CD8-positive, alpha-beta memory T cell (primary cell): ENCODE data around the gene KRTAP12-4. TPM values are rescaled to one million over a fixed set of nuclear protein-coding genes. Genes with fewer than 3 reads are reported as not detected.

Experiments used
- CTCF ChIA-PET: fragments of 350-600 bp; sonication (Branson Sonifier 250); formaldehyde crosslinking; loops from one replicate; lab custom pipeline; 2021; ENCODE audit warnings: antibody characterized with exemption; lab: Charles Lee
- POLR2A ChIA-PET: fragments of 350-600 bp; sonication (Branson Sonifier 250); formaldehyde crosslinking; loops from one replicate; lab custom pipeline; 2021; ENCODE audit warnings: antibody characterized with exemption; lab: Charles Lee
- DNase-seq, 5 donors: peaks; one replicate each; pipeline versions ENCODE4 v3.0.0 to v3.0.0-alpha.2; 2020 to 2022; ENCODE audit warnings: mixed read lengths in 1 of 5
- H3K27ac ChIP-seq: one replicate; pipeline ENCODE4 v1.7.0; 2013; ENCODE audit warnings: low read depth, mild to moderate bottlenecking, low read length, moderate library complexity
- H3K27me3 ChIP-seq: 2 replicates; pipeline ENCODE4 v1.7.0; 2013; ENCODE audit warnings: low read length, mild to moderate bottlenecking; ENCODE audit not compliant: insufficient read depth, poor library complexity, severe bottlenecking
- H3K36me3 ChIP-seq: 2 replicates; pipeline ENCODE4 v1.7.0; 2013; ENCODE audit warnings: mild to moderate bottlenecking, low read length, moderate library complexity; ENCODE audit not compliant: insufficient read depth
- H3K4me1 ChIP-seq: 2 replicates; pipeline ENCODE4 v1.7.0; 2013; ENCODE audit warnings: mild to moderate bottlenecking, low read length, moderate library complexity; ENCODE audit not compliant: insufficient read depth
- H3K4me3 ChIP-seq: 2 replicates; pipeline ENCODE4 v1.7.0; 2013; ENCODE audit warnings: mild to moderate bottlenecking, low read length
- H3K9me3 ChIP-seq: 2 replicates; pipeline ENCODE4 v1.7.0; 2013; ENCODE audit warnings: mild to moderate bottlenecking, low read length
- H3K27ac Mint-ChIP-seq, 8 donors: one replicate each; pipeline ENCODE4 v1.8.0; 2020 to 2021; ENCODE audit warnings: mixed read lengths in 8 of 8, mild to moderate bottlenecking in 6 of 8, inconsistent platforms in 3 of 8, moderate library complexity in 3 of 8
- H3K27me3 Mint-ChIP-seq, 2 donors: one replicate each; pipeline ENCODE4 v1.8.0; 2020 to 2021; ENCODE audit warnings: mixed read lengths in 2 of 2, mild to moderate bottlenecking in 1 of 2, moderate library complexity in 1 of 2
- H3K36me3 Mint-ChIP-seq, 3 donors: one replicate each; pipeline ENCODE4 v1.8.0; 2020 to 2021; ENCODE audit warnings: mixed read lengths in 3 of 3, inconsistent platforms in 1 of 3, mild to moderate bottlenecking in 1 of 3
- H3K4me1 Mint-ChIP-seq, 3 donors: one replicate each; pipeline ENCODE4 v1.8.0; 2020 to 2021; ENCODE audit warnings: mixed read lengths in 3 of 3, inconsistent platforms in 1 of 3, mild to moderate bottlenecking in 1 of 3
- H3K4me3 Mint-ChIP-seq, 7 donors: one replicate each; pipeline ENCODE4 v1.8.0; 2020 to 2021; ENCODE audit warnings: mixed read lengths in 7 of 7, mild to moderate bottlenecking in 6 of 7, moderate library complexity in 4 of 7, inconsistent platforms in 2 of 7
- H3K9me3 Mint-ChIP-seq, 5 donors: one replicate each; pipeline ENCODE4 v1.8.0; 2020 to 2022; ENCODE audit warnings: mixed read lengths in 5 of 5, mild to moderate bottlenecking in 3 of 5, moderate library complexity in 2 of 5, inconsistent platforms in 1 of 5
- polyA plus RNA-seq: library from polyadenylated mRNA; unstranded; fragments of 300-500 nt; fragmentation: Illumina TruSeq; gene quantifications from one replicate; pipeline ENCODE4 v1.2.3, GENCODE V29; 2021
- total RNA-seq, 2 experiments: library from RNA; stranded (reverse); gene quantifications; one replicate each; pipeline ENCODE4 v1.2.3, GENCODE V29; 2021

KRTAP12-4 gene
- total and polyA plus RNA-seq, 3 experiments from 2014 or later, result not detected

GRCh38 chr21:44626262-44626661, 28.2 kb downstream of the KRTAP12-4 start:
- Histone ChIP-seq H3K36me3 (no peaks in the 10 kb centered on the region), H3K27me3 (no peaks in the 10 kb centered on the region), H3K4me1 (peaks cover 30% of the 10 kb centered on the region), H3K4me3 (no peak overlapping the region), H3K27ac (no peak overlapping the region), H3K9me3 (peaks cover 7% of the 10 kb centered on the region)
- POLR2A ChIA-PET, result no interaction called here
- Mint-ChIP-seq H3K27me3 (no peaks in the 10 kb centered on the region), H3K9me3 (peaks cover 20 to 44% (median 40%) of the 10 kb centered on the region in 5 donors), H3K4me3 (peak overlapping the region in 6 of 7 donors; percentile 10 to 72 (median 55)), H3K36me3 (peaks cover 7 to 42% (median 15%) of the 10 kb centered on the region in 3 donors), H3K4me1 (peaks cover 44 to 58% (median 46%) of the 10 kb centered on the region in 3 donors), H3K27ac (peak overlapping the region in 6 of 8 donors; percentile 54 to 85 (median 78))
- CTCF ChIA-PET, result interaction anchor here (0.9 to 2.1 kb wide), 3 partner anchors 31 to 116 kb away, joined by 3 to 7 read pairs (median 3); partner anchors contain the start of gene KRTAP12-3
- peak in 2 of 5 donors; percentile 13 to 47 for DNase-seq

- no peak overlapping the region for H3K27ac ChIP-seq
- peaks cover 40 to 53% (median 41%) of the 10 kb centered on the region in 3 donors for H3K4me1 Mint-ChIP-seq
- no peak for DNase-seq
- peaks cover 7% of the 10 kb centered on the region for H3K9me3 ChIP-seq
- H3K4me3 Mint-ChIP-seq, result peak overlapping the region in 2 of 7 donors; percentile 34 to 54
- peaks cover 18 to 43% (median 36%) of the 10 kb centered on the region in 5 donors for H3K9me3 Mint-ChIP-seq
- no peaks in the 10 kb centered on the region for H3K36me3 ChIP-seq
- ChIA-PET POLR2A (no interaction called here), CTCF (interaction anchor here (0.9 to 2.1 kb wide), 3 partner anchors 32 to 115 kb away, joined by 3 to 7 read pairs (median 3); partner anchors contain the start of gene KRTAP12-3)
- H3K4me1 ChIP-seq, result peaks cover 30% of the 10 kb centered on the region
- no peak overlapping the region for H3K4me3 ChIP-seq
- no peaks in the 10 kb centered on the region for H3K27me3 ChIP-seq
- peak overlapping the region in 3 of 8 donors; percentile 66 to 85 (median 72) for H3K27ac Mint-ChIP-seq
- H3K36me3 Mint-ChIP-seq, result peaks cover 5 to 39% (median 13%) of the 10 kb centered on the region in 3 donors
- H3K27me3 Mint-ChIP-seq, result no peaks in the 10 kb centered on the region
Observed at GRCh38 chr21:44625756-44626155, 28.7 kb downstream of the KRTAP12-4 start.

GRCh38 chr21:44623575-44623974, 30.9 kb downstream of the KRTAP12-4 start:
- H3K4me3 Mint-ChIP-seq, result peak overlapping the region in 1 of 7 donors; percentile 32
- no peaks in the 10 kb centered on the region for H3K36me3 ChIP-seq
- peaks cover 44 to 52% (median 47%) of the 10 kb centered on the region in 3 donors for H3K4me1 Mint-ChIP-seq
- DNase-seq, result no peak
- H3K27me3 Mint-ChIP-seq, result no peaks in the 10 kb centered on the region
- H3K9me3 ChIP-seq, result peaks cover 7% of the 10 kb centered on the region
- H3K4me3 ChIP-seq, result no peak overlapping the region
- H3K27me3 ChIP-seq, result no peaks in the 10 kb centered on the region
- peaks cover 30 to 49% (median 45%) of the 10 kb centered on the region in 5 donors for H3K9me3 Mint-ChIP-seq
- peaks cover 27% of the 10 kb centered on the region for H3K4me1 ChIP-seq
- CTCF ChIA-PET, result no interaction called here
- H3K27ac Mint-ChIP-seq, result peak overlapping the region in 1 of 8 donors; percentile 12
- no peak overlapping the region for H3K27ac ChIP-seq
- POLR2A ChIA-PET, result no interaction called here
- H3K36me3 Mint-ChIP-seq, result peaks cover 13 to 48% (median 21%) of the 10 kb centered on the region in 3 donors

- Histone ChIP-seq H3K4me3 (no peak overlapping the region), H3K4me1 (peaks cover 47% of the 10 kb centered on the region), H3K27me3 (no peaks in the 10 kb centered on the region), H3K9me3 (peaks cover 7% of the 10 kb centered on the region), H3K27ac (no peak overlapping the region), H3K36me3 (no peaks in the 10 kb centered on the region)
- ChIA-PET CTCF (interaction anchor here (1.3 to 3.1 kb wide), 5 partner anchors 18 to 110 kb away, joined by 3 to 14 read pairs (median 5); partner anchors contain the start of genes KRTAP10-10 and KRTAP12-3), POLR2A (interaction anchor here (1.9 kb wide), 1 partner anchor 38 kb away, joined by 23 read pairs; the partner anchor contains the start of gene KRTAP12-3)
- no peak for DNase-seq
- H3K4me3 Mint-ChIP-seq, result peak overlapping the region in 3 of 7 donors; percentile 18 to 44 (median 20)
- peaks cover 47 to 60% (median 56%) of the 10 kb centered on the region in 3 donors for H3K4me1 Mint-ChIP-seq
- peak overlapping the region in 7 of 8 donors; percentile 44 to 95 (median 91) for H3K27ac Mint-ChIP-seq
- H3K9me3 Mint-ChIP-seq, result peaks cover 30 to 49% (median 45%) of the 10 kb centered on the region in 5 donors
- H3K36me3 Mint-ChIP-seq, result peaks cover 15 to 48% (median 21%) of the 10 kb centered on the region in 3 donors
- H3K27me3 Mint-ChIP-seq, result no peaks in the 10 kb centered on the region
Observed at GRCh38 chr21:44619886-44620285, 34.6 kb downstream of the KRTAP12-4 start.

GRCh38 chr21:44618909-44619308, 35.5 kb downstream of the KRTAP12-4 start:
- POLR2A ChIA-PET, result interaction anchor here (1.2 to 1.9 kb wide), 2 partner anchors 35 to 39 kb away, joined by 4 to 23 read pairs; partner anchors contain the start of gene KRTAP12-3
- peaks cover 0 to 2% of the 10 kb centered on the region in 2 donors for H3K27me3 Mint-ChIP-seq
- H3K36me3 Mint-ChIP-seq, result peaks cover 13 to 40% (median 21%) of the 10 kb centered on the region in 3 donors
- peak overlapping the region; percentile 70 to 95 (median 91) for H3K27ac Mint-ChIP-seq
- peaks cover 45 to 64% (median 54%) of the 10 kb centered on the region in 3 donors for H3K4me1 Mint-ChIP-seq
- Histone ChIP-seq H3K27ac (peak overlapping the region; percentile 57), H3K9me3 (peaks cover 7% of the 10 kb centered on the region), H3K4me3 (peak overlapping the region; percentile 5), H3K27me3 (no peaks in the 10 kb centered on the region), H3K4me1 (peaks cover 47% of the 10 kb centered on the region), H3K36me3 (no peaks in the 10 kb centered on the region)
- peak; percentile 20 to 81 (median 70) for DNase-seq
- peak overlapping the region; percentile 16 to 86 (median 73) for H3K4me3 Mint-ChIP-seq
- CTCF ChIA-PET, result interaction anchor here (0.7 to 3.1 kb wide), 10 partner anchors 11 to 175 kb away, joined by 3 to 14 read pairs (median 4); partner anchors contain the start of genes KRTAP10-10, KRTAP10-5 and KRTAP12-3
- H3K9me3 Mint-ChIP-seq, result peaks cover 29 to 41% (median 37%) of the 10 kb centered on the region in 5 donors

- Mint-ChIP-seq H3K27ac (peak overlapping the region; percentile 70 to 95 (median 91)), H3K27me3 (peaks cover 0 to 2% of the 10 kb centered on the region in 2 donors), H3K4me1 (peaks cover 44 to 62% (median 54%) of the 10 kb centered on the region in 3 donors), H3K4me3 (peak overlapping the region; percentile 16 to 86 (median 73)), H3K36me3 (peaks cover 12 to 36% (median 19%) of the 10 kb centered on the region in 3 donors), H3K9me3 (peaks cover 25 to 37% (median 33%) of the 10 kb centered on the region in 5 donors)
- Histone ChIP-seq H3K27ac (peak overlapping the region; percentile 57), H3K4me3 (peak overlapping the region; percentile 5), H3K4me1 (peaks cover 47% of the 10 kb centered on the region), H3K27me3 (no peaks in the 10 kb centered on the region), H3K9me3 (peaks cover 6% of the 10 kb centered on the region), H3K36me3 (no peaks in the 10 kb centered on the region)
- no peak for DNase-seq
- ChIA-PET CTCF (interaction anchor here (0.7 to 3.1 kb wide), 10 partner anchors 12 to 175 kb away, joined by 3 to 14 read pairs (median 4); partner anchors contain the start of genes KRTAP10-10, KRTAP10-5 and KRTAP12-3), POLR2A (interaction anchor here (0.6 to 1.9 kb wide), 3 partner anchors 35 to 137 kb away, joined by 4 to 23 read pairs (median 4); partner anchors contain the start of gene KRTAP12-3)
Observed at GRCh38 chr21:44618504-44618903, 36.0 kb downstream of the KRTAP12-4 start.

- H3K36me3 ChIP-seq, result no peaks in the 10 kb centered on the region
- Mint-ChIP-seq H3K36me3 (peaks cover 10 to 25% (median 17%) of the 10 kb centered on the region in 3 donors), H3K4me3 (peak overlapping the region in 2 of 7 donors; percentile 20 to 78), H3K9me3 (peaks cover 18 to 27% (median 24%) of the 10 kb centered on the region in 5 donors), H3K4me1 (peaks cover 42 to 59% (median 54%) of the 10 kb centered on the region in 3 donors), H3K27ac (peak overlapping the region in 5 of 8 donors; percentile 33 to 83 (median 39)), H3K27me3 (peaks cover 0 to 2% of the 10 kb centered on the region in 2 donors)
- H3K27ac ChIP-seq, result no peak overlapping the region
- H3K27me3 ChIP-seq, result no peaks in the 10 kb centered on the region
- H3K4me3 ChIP-seq, result no peak overlapping the region
- CTCF ChIA-PET, result interaction anchor here (3.1 kb wide), 1 partner anchor 107 kb away, joined by 14 read pairs; no protein-coding TSS in a partner anchor
- peaks cover 47% of the 10 kb centered on the region for H3K4me1 ChIP-seq
- H3K9me3 ChIP-seq, result no peaks in the 10 kb centered on the region
- no peak for DNase-seq
- POLR2A ChIA-PET, result no interaction called here
Observed at GRCh38 chr21:44617071-44617501, 37.4 kb downstream of the KRTAP12-4 start.
